Measurements from ENCODE around the gene PHTF1. TPM values are rescaled to one million over a fixed set of nuclear protein-coding genes. Genes with fewer than 3 reads are reported as not detected.
"Not testable (repeated sequence)": the region's sequence is repeated elsewhere in the genome, so short reads cannot be mapped to it uniquely, and the experiment has no call there.

Gene PHTF1
- total RNA-seq, 1 donor = 8.1 TPM

DNA sequence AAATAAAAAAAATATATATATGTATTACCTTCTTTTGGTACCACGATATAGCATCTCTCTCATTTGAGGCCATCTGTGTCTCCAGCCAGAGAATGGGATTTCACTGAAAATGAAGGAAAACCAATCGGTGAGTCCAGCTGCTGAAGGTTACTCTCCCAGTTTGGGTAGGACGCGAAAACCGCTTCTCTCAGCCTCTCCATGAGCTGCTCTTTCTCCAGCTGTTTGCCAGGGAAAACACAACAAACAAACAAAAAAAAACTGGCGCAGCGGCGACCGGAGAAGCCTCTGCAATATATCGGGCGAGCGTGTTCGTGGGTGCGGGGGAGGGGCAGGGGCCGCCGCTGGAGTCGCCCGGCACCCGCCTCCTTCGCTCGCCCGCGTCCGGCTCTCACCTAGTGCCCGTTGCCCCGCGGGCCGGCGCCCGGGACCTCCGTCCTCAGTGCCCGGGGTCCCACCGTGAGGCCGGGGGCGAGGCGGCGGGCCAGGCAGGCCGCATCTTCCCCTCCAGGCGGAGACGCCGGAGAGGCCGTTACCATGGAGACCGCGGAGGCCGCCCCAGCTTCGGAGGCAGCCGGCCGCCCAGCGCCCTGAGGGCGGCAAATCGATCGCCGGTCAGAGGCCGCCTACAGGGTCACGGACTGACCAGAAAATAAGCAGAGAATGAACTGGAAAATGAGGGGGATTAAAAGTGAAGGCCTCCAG is 504 bp downstream of the PHTF1 start:
- peak overlapping the region; percentile 75 for H3K4me3 ChIP-seq (ENCODE audit: low read length)
- no peaks in the 10 kb centered on the region for H3K27me3 ChIP-seq (ENCODE audit: insufficient read depth, low read length)
- no peaks in the 10 kb centered on the region for H3K9me3 ChIP-seq (ENCODE audit: low read depth, low read length)
- peaks cover 23% of the 10 kb centered on the region for H3K4me1 ChIP-seq (ENCODE audit: insufficient read depth, low read length)

DNA sequence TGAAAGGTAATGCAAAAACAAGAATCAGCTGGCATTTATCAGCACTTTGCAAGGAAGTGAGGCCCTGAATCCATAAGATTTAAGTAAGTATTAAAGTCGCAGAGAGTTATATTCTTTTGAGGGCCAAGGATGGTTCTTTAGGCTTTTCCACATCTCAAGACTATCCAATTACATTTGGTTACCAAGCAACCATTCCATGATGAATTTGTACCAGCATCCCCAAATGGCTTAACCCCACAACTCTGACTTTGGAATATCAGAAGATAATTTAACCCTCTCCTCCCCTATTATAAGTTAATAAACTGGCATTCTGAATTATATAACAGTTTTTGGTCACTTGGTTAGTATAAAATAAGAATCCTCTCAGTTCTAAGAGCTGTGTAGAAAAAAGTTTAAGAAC is 2.8 kb downstream of the PHTF1 start:
- no peak overlapping the region for H3K4me3 ChIP-seq (ENCODE audit: low read length)
- H3K4me1 ChIP-seq (ENCODE audit: insufficient read depth, low read length) = peaks cover 23% of the 10 kb centered on the region
- H3K27me3 ChIP-seq (ENCODE audit: insufficient read depth, low read length) = no peaks in the 10 kb centered on the region
- no peaks in the 10 kb centered on the region for H3K9me3 ChIP-seq (ENCODE audit: low read depth, low read length)

DNA sequence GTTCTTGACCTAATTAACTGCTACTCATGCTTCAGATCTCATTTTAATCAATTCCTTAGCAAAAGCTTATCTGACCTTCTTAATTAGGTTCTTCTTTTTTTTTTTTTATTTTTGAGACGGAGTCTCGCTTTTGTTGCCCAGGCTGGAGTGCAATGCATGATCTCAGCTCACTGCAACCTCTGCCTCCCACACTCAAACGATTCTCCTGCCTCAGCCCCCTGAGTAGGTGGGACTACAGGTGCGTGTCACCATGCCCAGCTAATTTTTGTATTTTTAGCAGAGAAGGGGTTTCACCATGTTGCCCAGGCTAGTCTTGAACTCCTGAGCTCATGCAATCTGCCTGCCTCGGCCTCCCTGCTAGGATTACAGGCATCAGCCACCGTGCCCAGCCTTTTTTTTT is 6.0 kb downstream of the PHTF1 start:
- H3K4me3 ChIP-seq (ENCODE audit: low read length); H3K27me3 ChIP-seq (ENCODE audit: insufficient read depth, low read length); H3K9me3 ChIP-seq (ENCODE audit: low read depth, low read length): not testable (repeated sequence)
- H3K4me1 ChIP-seq (ENCODE audit: insufficient read depth, low read length) = peaks cover 12% of the 10 kb centered on the region

DNA sequence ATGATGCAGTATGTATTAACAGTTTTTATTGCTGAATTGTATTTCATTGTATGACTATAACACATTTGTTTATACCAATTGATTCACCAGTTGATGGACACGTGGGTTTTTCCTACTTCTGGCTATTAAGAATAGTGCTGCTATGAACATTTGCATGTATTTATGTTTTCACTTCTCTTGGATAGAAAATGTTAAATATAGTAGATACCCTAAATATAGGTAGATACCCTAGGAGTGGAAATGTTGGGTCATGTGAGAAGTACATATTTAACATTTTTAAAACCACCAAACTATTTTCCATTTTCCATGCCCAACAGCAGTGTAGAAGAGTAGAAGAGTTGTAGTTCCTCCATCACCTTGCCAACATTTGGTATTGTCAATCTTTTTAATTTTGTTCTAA is 7.8 kb downstream of the PHTF1 start:
- no peaks in the 10 kb centered on the region for H3K27me3 ChIP-seq (ENCODE audit: insufficient read depth, low read length)
- H3K4me3 ChIP-seq (ENCODE audit: low read length) = no peak overlapping the region
- no peaks in the 10 kb centered on the region for H3K9me3 ChIP-seq (ENCODE audit: low read depth, low read length)
- H3K4me1 ChIP-seq (ENCODE audit: insufficient read depth, low read length) = no peaks in the 10 kb centered on the region

DNA sequence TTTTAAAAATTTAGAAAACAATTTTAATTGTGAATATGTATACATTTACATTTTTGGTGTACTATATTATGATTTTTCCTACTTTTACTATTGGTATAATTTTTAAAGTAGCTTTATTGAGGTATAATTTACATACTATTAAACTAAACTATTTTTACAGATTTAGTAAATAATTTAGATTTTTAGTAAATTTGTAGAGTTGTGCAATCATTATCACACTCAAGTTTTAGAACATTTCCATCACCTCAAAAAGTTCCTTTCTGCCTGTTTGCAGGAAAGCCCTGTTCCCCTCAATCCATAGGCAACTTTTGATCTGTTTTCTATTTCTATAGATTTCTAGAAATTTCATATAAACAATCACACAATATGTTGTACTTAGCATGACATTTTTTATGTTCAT is 8.2 kb downstream of the PHTF1 start:
- no peaks in the 10 kb centered on the region for H3K27me3 ChIP-seq (ENCODE audit: insufficient read depth, low read length)

DNA sequence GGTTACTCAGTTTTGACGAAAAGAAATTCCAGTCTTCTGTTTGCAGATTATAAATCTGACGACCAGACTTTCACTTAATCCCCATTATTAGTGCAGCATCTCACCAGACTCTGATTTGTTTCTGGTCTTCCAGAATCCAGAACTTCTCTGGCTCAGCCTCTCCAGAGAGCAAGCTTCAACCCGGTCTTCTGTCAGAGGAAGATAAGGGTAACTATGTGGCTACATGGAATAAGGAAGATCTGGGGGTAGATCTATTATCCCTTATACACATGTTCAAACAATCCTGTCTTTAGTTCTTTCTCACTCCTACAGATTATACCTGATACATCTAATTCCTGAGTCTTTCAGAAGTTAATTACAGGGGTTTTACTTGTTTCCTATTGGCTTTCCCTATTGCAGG is 9.9 kb downstream of the PHTF1 start:
- H3K9me3 ChIP-seq (ENCODE audit: low read depth, low read length) = no peaks in the 10 kb centered on the region
- H3K4me3 ChIP-seq (ENCODE audit: low read length) = no peak overlapping the region
- no peaks in the 10 kb centered on the region for H3K4me1 ChIP-seq (ENCODE audit: insufficient read depth, low read length)
- no peaks in the 10 kb centered on the region for H3K27me3 ChIP-seq (ENCODE audit: insufficient read depth, low read length)

More for the DNA sequence above, 8.2 kb downstream of the PHTF1 start:
- Histone ChIP-seq H3K4me1 (ENCODE audit: insufficient read depth, low read length) (no peaks in the 10 kb centered on the region), H3K9me3 (ENCODE audit: low read depth, low read length) (no peaks in the 10 kb centered on the region), H3K4me3 (ENCODE audit: low read length) (no peak overlapping the region)

DNA sequence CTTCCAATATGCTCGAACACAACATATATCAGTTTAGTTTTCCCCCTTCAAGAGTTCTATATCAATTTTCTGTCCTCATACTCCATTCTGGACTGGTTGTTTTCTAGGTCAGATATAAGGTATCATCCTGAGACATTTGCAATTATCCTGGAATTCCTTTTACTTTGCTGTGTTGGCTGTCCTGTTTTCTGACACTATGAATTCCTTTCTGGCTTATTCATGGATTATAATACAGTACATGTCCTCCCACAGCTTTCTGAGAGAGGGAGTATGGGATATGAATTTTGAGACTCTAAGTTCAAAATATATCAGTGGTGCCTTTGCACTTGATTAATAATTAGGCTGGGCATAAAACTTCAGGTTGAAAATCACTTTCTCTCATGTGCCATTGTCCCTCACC is 11.9 kb downstream of the PHTF1 start:
- H3K4me3 ChIP-seq (ENCODE audit: low read length) = no peak overlapping the region
- no peaks in the 10 kb centered on the region for H3K27me3 ChIP-seq (ENCODE audit: insufficient read depth, low read length)
- H3K4me1 ChIP-seq (ENCODE audit: insufficient read depth, low read length) = no peaks in the 10 kb centered on the region
- H3K9me3 ChIP-seq (ENCODE audit: low read depth, low read length) = no peaks in the 10 kb centered on the region

DNA sequence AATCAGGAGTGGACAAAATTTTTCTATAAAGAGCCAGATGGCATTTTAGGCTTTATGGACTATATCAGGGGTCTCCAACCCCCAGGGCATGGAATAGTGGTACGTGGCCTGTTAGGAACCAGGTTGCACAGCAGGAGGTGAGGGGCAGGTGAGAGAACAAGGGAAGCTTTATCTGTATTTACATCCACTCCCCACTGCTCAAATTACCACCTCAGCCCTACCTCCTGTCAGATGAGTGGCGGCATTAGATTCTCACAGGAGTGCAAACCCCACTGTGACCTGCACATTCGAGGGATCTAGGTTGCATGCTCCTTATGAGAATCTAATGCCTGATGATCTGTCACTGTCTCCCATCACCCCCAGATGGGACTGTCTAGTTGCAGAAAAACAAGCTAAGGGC is 13.9 kb downstream of the PHTF1 start:
- H3K9me3 ChIP-seq (ENCODE audit: low read depth, low read length) = no peaks in the 10 kb centered on the region
- no peaks in the 10 kb centered on the region for H3K27me3 ChIP-seq (ENCODE audit: insufficient read depth, low read length)
- H3K4me3 ChIP-seq (ENCODE audit: low read length) = no peak overlapping the region
- H3K4me1 ChIP-seq (ENCODE audit: insufficient read depth, low read length) = no peaks in the 10 kb centered on the region

DNA sequence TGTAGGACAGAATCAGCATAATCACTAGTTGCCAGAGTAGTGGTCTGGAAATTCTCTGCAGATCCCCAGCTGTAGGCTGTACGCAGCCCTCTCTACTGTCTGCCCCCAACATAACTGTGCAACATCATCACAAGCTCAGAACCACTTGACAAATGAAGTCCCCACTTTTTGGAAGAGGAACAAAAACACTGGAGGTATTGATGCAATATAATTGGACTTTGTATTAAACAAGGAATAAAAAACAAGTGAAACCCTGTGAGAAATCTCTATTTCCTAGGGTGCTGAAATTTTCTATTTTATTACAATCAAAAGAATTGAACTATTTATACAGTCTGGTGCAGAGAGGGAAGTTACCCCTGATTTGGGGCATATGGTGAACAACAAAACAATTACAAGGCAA is 15.2 kb downstream of the PHTF1 start:
- H3K9me3 ChIP-seq (ENCODE audit: low read depth, low read length) = no peaks in the 10 kb centered on the region
- no peak overlapping the region for H3K4me3 ChIP-seq (ENCODE audit: low read length)
- H3K27me3 ChIP-seq (ENCODE audit: insufficient read depth, low read length) = no peaks in the 10 kb centered on the region
- H3K4me1 ChIP-seq (ENCODE audit: insufficient read depth, low read length) = no peaks in the 10 kb centered on the region

DNA sequence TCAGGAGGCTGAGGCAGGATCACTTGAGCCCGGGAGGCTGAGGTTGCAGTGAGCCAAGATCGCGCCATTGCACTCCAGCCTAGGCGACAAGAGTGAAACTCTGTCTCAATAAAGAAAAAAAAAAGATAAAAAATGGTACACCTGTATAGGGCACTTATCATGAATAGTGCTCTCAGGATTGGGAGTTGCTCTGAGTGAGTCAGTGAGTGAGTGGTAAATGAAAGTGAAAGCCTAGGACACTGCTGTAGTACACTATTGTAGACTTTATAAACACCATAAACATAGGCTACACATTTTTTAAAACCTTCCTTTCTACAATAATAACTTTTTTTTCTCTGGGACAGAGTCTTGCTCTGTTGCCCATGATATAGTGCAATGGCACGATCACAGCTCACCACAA is 16.8 kb downstream of the PHTF1 start:
- no peaks in the 10 kb centered on the region for H3K4me1 ChIP-seq (ENCODE audit: insufficient read depth, low read length)
- H3K9me3 ChIP-seq (ENCODE audit: low read depth, low read length) = no peaks in the 10 kb centered on the region
- no peaks in the 10 kb centered on the region for H3K27me3 ChIP-seq (ENCODE audit: insufficient read depth, low read length)
- H3K4me3 ChIP-seq (ENCODE audit: low read length) = no peak overlapping the region

DNA sequence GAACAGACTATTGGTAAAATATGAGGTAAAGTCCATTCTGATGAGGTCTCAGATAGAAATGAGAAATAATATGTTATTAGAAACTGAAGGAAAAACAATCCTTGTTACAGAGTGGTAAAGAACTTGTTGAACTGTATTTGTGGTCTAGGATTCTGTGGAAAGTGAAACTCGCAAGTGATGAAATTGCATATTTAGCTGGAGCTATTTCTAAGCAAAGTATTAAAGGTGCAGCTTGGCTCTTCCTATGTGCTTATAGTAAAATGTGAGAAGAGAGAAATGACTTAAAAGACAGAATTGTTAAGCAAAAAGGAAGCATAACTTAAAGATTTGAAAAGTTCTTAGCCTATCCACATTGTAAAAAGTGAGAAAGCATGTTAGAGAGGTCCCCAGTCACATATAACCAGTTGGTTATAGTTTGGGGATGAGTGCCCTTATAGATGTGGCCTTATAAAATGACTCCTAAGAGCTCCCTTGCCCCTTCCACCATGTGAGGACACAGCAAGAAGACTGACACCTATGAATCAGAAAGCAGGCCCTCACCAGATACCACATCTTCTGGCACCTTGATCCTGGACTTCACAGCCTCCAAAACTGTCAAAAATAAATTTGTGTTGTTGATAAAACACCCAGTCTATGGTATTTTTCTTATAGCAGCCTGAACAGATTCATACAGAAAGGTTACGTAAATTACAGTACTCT is 24.8 kb downstream of the PHTF1 start:
- H3K4me3 ChIP-seq (ENCODE audit: low read length) = no peak overlapping the region
- H3K4me1 ChIP-seq (ENCODE audit: insufficient read depth, low read length) = no peaks in the 10 kb centered on the region
- no peaks in the 10 kb centered on the region for H3K9me3 ChIP-seq (ENCODE audit: low read depth, low read length)
- H3K27me3 ChIP-seq (ENCODE audit: insufficient read depth, low read length) = no peaks in the 10 kb centered on the region

DNA sequence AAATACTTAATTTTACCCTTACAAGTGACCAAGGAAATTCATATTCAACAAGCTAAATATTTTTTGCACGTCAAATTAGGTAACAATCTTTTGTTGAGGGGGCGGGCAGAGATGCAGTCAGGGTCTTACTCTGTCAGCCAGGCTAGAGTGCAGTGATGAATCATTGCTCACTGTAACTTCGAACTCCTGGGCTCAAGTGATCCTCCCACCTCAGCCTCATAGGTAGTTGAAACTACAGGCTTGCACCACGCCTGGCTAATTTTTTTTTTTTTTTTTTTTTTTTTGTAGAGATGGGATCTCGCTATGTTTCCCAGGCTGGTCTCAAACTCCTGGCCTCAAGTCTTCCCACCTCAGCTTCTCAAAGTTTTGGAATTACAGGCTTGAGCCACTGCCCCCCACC is 26.5 kb downstream of the PHTF1 start:
- no peaks in the 10 kb centered on the region for H3K9me3 ChIP-seq (ENCODE audit: low read depth, low read length)
- H3K4me1 ChIP-seq (ENCODE audit: insufficient read depth, low read length) = no peaks in the 10 kb centered on the region
- H3K4me3 ChIP-seq (ENCODE audit: low read length) = no peak overlapping the region
- H3K27me3 ChIP-seq (ENCODE audit: insufficient read depth, low read length) = no peaks in the 10 kb centered on the region

DNA sequence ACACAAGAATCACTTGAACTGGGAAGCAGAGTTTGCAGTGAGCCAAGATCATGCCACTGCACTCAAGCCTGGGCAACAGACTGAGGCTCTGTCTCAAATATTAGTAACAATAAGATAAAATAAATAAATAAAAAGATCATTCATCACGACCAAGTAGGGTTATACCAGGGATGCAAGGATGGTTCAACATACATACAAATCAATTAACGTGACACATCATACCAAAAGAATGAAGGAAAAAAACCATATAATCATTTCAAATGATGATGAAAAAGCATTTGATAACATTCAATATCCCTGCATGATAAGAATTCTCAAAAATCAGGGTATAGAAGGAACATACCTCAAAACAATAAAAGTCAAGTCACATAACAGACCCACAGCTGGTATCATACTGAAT is 38.3 kb downstream of the PHTF1 start:
- Histone ChIP-seq H3K9me3 (ENCODE audit: low read depth, low read length) (no peaks in the 10 kb centered on the region), H3K4me1 (ENCODE audit: insufficient read depth, low read length) (no peaks in the 10 kb centered on the region), H3K4me3 (ENCODE audit: low read length) (no peak overlapping the region), H3K27me3 (ENCODE audit: insufficient read depth, low read length) (no peaks in the 10 kb centered on the region)

DNA sequence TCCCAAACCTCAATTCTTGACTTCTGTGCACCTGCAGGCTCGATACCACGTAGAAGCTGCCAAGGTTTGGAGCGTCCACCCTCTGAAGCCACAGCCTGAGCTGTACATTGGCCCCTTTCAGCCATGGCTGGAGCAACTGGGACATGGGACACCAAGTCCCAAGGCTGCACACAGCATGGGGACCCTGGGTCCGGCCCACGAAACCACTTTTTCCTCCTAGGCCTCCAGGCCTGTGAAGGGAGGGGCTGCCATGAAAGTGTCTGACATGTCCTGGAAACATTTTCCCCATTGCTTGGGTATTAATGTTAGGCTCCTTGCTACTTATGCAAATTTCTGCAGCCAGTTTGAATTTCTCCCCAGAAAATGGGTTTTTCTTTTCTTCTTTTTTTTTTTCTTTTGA is 40.7 kb downstream of the PHTF1 start:
- not testable (repeated sequence) for H3K4me1 ChIP-seq (ENCODE audit: insufficient read depth, low read length); H3K27me3 ChIP-seq (ENCODE audit: insufficient read depth, low read length); H3K4me3 ChIP-seq (ENCODE audit: low read length); H3K9me3 ChIP-seq (ENCODE audit: low read depth, low read length)

DNA sequence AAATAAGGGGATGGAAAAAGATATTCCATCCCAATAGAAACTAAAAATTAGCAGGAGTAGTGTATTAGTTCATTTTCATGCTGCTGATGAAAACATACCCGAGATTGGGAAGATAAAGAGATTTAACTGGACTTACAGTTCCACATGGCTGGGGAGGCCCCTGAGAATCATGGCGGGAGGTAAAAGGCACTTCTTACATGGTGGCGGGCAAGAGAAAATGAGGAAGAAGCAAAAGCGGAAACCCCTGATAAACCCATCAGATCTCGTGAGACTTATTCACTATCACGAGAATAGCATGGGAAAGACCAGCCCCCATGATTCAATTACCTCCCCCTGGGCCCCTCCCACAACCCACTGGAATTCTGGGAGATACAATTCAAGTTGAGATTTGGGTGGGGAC is 41.8 kb downstream of the PHTF1 start:
- not testable (repeated sequence) for H3K4me1 ChIP-seq (ENCODE audit: insufficient read depth, low read length); H3K27me3 ChIP-seq (ENCODE audit: insufficient read depth, low read length); H3K9me3 ChIP-seq (ENCODE audit: low read depth, low read length); H3K4me3 ChIP-seq (ENCODE audit: low read length)

DNA sequence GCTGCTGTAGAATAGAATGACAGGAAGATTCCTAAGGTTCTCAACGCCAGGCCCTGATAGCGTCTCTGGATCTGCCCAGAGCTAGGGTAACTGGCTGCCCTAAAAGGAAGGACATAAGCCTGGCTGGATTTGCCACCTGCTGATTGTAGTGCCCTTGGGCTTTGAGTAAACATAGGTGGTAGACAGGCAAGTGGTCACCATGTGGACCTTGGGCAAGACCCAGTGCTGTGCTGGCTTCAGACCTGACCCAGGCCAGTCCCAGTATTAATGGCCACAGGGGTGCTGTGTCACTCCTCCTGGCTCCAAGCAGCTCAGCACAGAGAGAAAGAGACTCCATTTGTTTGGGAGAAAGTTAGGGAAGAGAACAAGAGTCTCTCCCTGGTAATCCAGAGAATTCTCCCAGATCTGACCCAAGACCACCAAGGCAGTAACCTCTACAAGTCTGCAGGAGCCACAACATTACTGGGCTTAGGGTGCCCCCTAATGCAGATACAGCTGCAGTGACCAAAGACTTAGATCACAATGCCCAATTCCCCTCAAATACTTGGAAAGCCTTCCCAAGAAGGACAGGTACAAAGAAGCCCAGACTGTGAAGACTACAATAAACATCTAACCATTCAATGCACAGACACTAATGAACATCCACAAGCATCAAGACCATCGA is 44.5 kb downstream of the PHTF1 start:
- Histone ChIP-seq H3K9me3 (ENCODE audit: low read depth, low read length) (no peaks in the 10 kb centered on the region), H3K27me3 (ENCODE audit: insufficient read depth, low read length) (no peaks in the 10 kb centered on the region), H3K4me3 (ENCODE audit: low read length) (no peak overlapping the region), H3K4me1 (ENCODE audit: insufficient read depth, low read length) (no peaks in the 10 kb centered on the region)
